Stimulated activated CD8-positive, alpha-beta memory T cell treated with anti-CD3 and anti-CD28 coated beads, Interleukin-7, amount 100 ng/mL, for 1 hour (primary cell): Measurements from ENCODE around the gene BORCS5.
"Not testable (repeated sequence)": the region's sequence is repeated elsewhere in the genome, so short reads cannot be mapped to it uniquely, and the experiment has no call there.

Source experiments
- DNase-seq, 2 donors: peaks; one replicate each; pipeline ENCODE4 v3.0.0-alpha.2; 2020; ENCODE audit warnings: low read depth in 2 of 2

The BORCS5 gene

DNA sequence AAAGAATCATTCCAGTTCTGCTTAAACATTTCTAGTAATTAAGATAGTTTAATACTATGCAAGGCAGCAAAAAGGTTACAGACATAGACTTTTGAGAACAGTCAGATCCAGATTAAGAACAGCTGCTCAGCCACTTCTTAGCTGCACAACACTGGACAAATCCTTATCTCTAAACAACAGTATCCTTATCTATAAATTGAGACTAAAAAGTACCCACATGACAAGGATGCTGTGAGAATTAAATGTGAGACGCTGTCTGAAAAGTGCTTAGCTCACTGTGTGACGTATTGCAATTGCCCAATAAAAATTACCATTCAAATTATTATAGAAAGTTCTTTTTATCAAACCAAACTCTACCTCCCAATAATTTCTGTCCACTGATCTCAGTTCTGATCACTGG is 35.5 kb downstream of the BORCS5 start:
- no peak for DNase-seq

- no peak for DNase-seq
Measured at GRCh38 chr12:12393171-12393570, 36.3 kb downstream of the BORCS5 start.

DNA sequence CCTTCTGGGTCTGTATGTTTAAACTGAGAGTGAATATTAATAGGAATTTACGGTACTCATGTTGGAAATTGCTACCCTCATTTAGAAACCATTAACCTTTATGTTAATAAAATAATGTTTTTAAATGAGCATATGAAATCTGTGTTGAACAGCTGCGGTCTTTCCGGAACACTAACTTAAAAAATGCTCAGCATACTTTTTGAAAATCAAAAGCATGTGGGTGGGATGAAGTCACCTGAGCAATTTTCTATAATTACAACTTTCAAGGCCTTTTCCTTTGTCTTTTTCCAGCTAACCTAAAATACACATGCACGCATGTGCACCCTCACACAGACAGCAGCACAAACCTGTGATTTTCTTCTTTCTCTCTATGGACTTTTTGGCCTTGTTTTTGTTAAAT is 39.8 kb downstream of the BORCS5 start:
- no peak for DNase-seq

DNA sequence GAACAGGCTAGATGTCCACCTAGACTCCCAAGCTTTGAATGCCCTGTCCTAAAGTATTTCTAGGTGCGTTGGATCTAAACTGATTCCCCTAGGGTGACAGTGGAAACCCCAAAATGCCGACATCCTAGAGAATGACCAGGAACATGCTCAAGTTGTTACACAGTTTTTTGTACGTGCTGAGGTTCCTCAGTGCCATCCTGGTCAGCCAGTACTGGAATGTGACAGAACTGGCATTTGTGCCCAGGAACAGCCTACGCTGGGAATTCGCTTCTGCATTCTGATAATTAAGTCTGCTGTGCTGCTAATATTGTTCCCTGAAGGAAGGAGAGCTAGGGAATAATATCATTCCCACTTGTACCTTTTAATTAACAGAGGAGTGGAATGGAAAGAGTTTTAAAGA is 40.3 kb downstream of the BORCS5 start:
- DNase-seq = no peak

DNA sequence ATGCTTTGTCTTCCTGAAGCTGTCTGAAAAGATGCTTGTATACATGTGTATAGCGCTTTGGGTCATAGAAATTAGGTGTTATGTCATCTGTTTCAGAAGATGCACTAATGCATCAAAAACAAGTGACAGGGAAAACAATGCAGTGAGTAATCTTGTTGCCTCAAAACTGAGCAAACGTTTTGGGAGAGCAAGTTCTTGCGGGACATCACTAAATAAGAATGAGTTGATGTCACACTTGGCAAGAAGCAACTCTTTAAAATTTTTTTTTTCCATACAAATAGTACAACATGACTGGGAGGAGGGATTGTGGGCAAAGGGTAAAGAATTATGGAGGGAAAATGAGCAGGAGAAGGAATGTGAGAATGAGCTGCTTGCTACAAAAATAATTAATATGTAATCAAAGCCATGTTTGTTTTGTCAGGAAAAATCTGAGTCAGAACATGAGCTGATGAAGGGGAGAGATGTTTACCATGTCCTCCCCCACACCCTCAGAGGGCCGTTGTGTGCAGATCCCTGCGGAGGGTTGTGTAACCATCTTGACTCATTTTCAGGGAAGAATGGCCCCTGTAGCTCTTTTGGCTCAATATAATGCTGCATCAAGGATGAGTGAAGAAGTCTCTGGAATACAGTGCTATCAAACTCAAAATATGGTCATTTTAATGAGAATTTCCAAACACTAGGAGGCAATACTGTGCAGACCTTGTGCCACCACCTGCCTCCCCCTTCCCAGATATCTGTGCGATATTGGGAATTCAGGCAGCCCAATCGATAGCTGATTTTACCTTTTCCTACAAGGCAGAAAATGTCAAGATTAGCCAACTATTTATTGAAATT is 41.4 kb downstream of the BORCS5 start:
- no peak for DNase-seq

DNA sequence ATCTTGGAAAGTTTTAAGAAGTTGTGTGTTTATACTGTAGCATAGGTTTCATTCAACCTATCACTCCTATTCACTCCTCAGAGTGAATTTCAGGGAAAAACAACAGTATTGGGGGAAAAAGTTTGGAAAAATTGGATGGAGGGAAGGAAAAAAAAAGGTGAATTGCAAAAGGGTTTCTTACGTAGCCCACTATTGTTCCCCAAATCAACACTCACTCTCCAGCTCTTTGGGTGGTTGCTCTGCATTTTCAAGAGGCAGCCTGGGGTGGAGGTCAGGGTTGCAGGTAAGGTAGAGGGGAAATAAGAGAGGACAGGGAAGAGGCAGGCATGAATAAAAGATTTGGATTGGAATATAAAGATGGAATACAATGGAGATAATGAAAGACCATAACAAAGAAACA is 42.3 kb downstream of the BORCS5 start:
- DNase-seq = no peak

DNA sequence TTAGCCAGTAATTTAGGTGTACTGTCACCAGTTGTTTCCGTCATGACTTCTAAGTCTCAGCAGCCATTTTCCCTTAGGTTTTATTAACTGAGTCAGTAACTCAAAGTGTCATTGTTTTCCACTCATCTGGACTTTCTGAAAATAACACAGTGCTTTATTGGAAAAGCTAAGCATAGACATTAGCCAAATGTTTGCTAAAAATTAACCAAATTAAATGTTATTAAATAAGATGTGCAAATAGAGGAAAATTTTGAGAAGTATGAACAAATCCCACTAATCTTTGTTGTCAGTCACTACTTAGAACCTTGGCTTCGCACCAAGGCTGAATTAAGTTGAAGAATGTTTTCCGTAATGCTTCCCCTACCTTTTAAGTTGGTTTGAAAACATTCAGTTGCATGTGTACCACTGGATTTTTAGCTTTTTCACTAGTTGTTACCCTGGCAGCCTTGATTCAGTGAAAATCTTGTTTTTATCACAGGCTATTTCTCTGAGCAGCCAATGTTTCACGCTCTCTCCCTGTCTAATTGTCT is 43.0 kb downstream of the BORCS5 start:
- no peak for DNase-seq

GRCh38 chr12:12400793-12401192 is 43.9 kb downstream of the BORCS5 start:
- no peak for DNase-seq

GRCh38 chr12:12403264-12404248 is 46.7 kb downstream of the BORCS5 start:
- no peak for DNase-seq

DNA sequence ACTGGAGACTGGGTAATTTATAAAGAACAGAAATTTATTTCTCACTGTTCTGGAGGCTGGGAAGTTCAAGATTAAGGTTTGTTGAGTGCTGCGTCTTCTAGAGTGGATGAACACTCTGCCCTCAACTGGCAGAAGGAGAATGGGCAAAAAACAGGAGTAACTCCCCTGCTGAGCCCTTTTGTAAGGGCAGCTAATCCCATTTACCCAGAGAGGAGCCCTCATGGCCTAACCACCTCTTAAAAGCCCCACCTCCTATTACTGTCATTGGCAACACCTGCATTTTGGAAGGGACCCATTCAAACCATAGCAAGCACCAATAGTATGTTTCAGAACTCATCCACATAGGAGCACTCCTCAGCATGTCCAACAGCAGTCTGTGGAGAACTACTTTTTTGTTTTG is 47.4 kb downstream of the BORCS5 start:
- DNase-seq = no peak

DNA sequence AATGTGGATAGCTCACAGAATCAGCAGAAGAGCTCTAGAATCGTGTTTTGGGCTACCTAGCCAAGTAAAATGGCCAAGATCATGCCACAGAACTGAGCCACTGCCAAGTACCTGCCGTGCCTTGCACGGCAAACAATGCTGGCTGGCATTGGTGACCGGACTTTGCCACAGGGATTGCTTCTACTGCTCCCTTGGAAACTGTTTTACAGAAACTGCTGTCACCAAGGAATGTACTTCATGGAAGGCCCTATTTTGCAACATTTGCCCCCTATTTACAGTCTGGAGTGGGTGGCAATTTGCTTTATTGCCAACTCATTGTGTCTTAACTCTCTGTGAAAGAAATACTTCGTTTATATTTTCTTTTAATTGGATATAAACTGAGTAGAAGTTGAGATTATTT is 49.0 kb downstream of the BORCS5 start:
- DNase-seq = no peak

DNA sequence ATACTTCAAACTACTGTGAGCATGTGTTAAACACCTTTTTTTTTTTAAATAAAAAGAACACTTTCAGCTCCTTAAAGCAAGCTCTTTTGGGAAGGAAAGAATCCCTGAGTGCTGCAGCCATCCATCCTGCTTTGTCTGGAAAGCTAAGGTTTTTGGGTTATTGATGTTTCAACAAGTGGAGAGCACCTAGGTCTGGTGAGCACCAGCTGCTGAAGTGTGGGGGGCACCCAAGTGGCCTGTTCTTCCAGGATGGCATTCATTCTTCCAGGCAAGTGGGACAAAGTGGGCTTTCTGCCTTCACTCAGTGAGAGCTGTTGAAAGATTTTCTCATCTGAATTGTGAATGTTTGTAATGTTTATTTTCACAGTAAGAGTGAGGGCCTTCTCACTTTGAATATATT is 49.9 kb downstream of the BORCS5 start:
- no peak for DNase-seq

DNA sequence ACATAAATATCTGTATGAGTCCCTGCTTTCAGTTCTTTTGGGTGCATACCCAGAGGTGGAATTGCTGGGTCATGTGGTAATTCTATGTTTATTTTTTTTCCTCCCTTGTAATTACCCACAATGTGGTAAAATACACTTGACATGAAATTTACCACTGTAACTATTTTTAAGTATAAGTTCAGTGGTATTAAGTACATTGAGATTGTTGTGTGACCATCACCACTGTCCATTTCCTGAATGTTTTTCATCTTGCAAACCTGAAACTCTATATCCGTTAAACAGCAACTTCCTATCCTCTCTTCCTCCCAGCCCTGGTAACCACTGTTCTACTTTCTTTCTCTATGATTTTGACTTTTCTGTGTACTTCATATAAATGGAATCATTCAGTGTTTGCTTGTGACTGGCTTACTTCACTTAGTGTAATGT is 51.4 kb downstream of the BORCS5 start:
- DNase-seq = no peak

DNA sequence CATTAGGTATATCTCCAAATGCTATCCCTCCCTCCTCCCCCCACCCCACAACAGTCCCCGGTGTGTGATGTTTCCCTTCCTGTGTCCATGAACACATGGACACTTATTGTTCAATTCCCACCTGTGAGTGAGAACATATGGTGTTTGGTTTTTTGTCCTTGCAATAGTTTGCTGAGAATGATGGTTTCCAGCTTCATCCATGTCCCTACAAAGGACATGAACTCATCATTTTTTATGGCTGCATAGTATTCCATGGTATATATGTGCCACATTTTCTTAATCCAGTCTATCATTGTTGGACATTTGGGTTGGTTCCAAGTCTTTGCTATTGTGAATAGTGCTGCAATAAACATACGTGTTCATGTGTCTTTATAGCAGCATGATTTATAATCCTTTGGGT is 52.5 kb downstream of the BORCS5 start:
- DNase-seq = not testable (repeated sequence)

- DNase-seq = no peak
Measured at GRCh38 chr12:12415886-12416285, 59.0 kb downstream of the BORCS5 start.

- DNase-seq = not testable (repeated sequence)
Measured at GRCh38 chr12:12419165-12419564, 62.3 kb downstream of the BORCS5 start.

DNA sequence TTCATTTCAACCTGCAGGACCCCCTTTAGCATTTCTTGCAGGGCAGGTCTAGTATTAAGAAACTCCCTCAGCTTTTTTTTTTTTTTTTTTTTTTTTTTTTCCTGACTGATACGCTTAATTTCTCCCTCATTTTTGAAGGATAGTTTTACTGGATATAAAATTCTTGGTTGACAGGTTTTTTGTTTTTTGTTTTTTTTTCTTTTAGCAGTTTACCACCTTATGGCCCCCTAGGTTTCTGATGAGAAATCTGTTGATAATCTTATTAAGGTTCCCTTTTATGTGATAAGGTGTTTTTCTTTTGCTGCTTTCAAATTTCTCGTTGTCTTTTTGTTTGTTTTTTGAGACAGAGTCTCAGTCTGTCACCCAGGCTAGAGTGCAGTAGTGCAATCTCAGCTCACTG is 66.5 kb downstream of the BORCS5 start:
- no peak for DNase-seq

DNA sequence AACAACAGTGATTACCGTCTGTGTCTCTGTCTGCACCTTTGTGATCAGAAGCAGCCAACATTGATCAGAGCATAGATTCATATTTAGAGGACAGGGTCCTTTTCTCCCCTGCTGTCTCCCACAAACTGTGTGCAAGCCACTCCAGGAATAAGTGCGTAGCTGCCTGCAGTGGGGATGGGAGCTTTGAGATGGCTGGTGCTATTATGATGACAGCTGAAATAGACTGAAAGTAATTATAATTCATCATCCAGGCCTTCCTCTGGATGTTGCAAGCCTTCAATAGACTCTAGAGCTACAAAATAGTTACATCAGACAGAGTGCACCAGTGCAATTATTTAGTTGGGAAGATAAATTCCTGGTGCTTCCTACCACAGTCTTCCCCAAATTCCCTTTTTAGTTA is 68.1 kb downstream of the BORCS5 start:
- DNase-seq = no peak

- no peak for DNase-seq
Measured at GRCh38 chr12:12425616-12426015, 68.7 kb downstream of the BORCS5 start.

GRCh38 chr12:12427568-12427967 is 70.7 kb downstream of the BORCS5 start:
- no peak for DNase-seq

GRCh38 chr12:12428047-12428446 is 71.2 kb downstream of the BORCS5 start:
- no peak for DNase-seq

- no peak for DNase-seq
Measured at GRCh38 chr12:12428961-12429657, 72.2 kb downstream of the BORCS5 start.
